ENCODE data around the gene CNDP2.

The CNDP2 gene

GRCh38 chr18:74495581-74496507, at the start of gene CNDP2:
Gene CNDP2, plus strand, starts transcription at chr18:74496363. Its CDS starts 3,611 bp downstream, at chr18:74499974.
- DNase-seq = peak; percentile 99 to 100

- DNase-seq = no peak
Observed at GRCh38 chr18:74446631-74447403, 49.3 kb upstream of the CNDP2 start.

- DNase-seq = no peak
Observed at GRCh38 chr18:74447404-74448152, 48.6 kb upstream of the CNDP2 start.

GRCh38 chr18:74450626-74451025, 45.5 kb upstream of the CNDP2 start:
- DNase-seq = no peak

- DNase-seq = no peak
Observed at GRCh38 chr18:74451148-74451547, 45.0 kb upstream of the CNDP2 start.

- no peak for DNase-seq
Observed at GRCh38 chr18:74453016-74453566, 43.1 kb upstream of the CNDP2 start.

- no peak for DNase-seq
Observed at GRCh38 chr18:74453642-74454198, 42.4 kb upstream of the CNDP2 start.

GRCh38 chr18:74454279-74454751, 41.8 kb upstream of the CNDP2 start:
- no peak for DNase-seq

- DNase-seq = no peak
Observed at GRCh38 chr18:74455386-74455785, 40.8 kb upstream of the CNDP2 start.

GRCh38 chr18:74456017-74456348, 40.2 kb upstream of the CNDP2 start:
- DNase-seq = no peak

- DNase-seq = no peak
Observed at GRCh38 chr18:74456349-74457042, 39.7 kb upstream of the CNDP2 start.

GRCh38 chr18:74457043-74457724, 39.0 kb upstream of the CNDP2 start, which contains the start of gene DIPK1C:
Gene DIPK1C, minus strand, starts transcription at chr18:74457308. Its CDS starts 49 bp downstream, at chr18:74457259.
- no peak for DNase-seq

- no peak for DNase-seq
Observed at GRCh38 chr18:74457725-74458421, 38.3 kb upstream of the CNDP2 start.

- DNase-seq = no peak
Observed at GRCh38 chr18:74459889-74460288, 36.3 kb upstream of the CNDP2 start.

- no peak for DNase-seq
Observed at GRCh38 chr18:74460825-74461224, 35.3 kb upstream of the CNDP2 start.

GRCh38 chr18:74463254-74463653, 32.9 kb upstream of the CNDP2 start:
- DNase-seq = no peak

- no peak for DNase-seq
Observed at GRCh38 chr18:74463983-74464382, 32.2 kb upstream of the CNDP2 start.

GRCh38 chr18:74465775-74466174, 30.4 kb upstream of the CNDP2 start:
- DNase-seq = no peak

- DNase-seq = no peak
Observed at GRCh38 chr18:74468547-74469061, 27.6 kb upstream of the CNDP2 start.

- no peak for DNase-seq
Observed at GRCh38 chr18:74472312-74472711, 23.9 kb upstream of the CNDP2 start.

Measured in NCI-H1930 (cell line).